Uterus (tissue), 2 donors: ENCODE measurements around the gene ARID5A.

Experiments used
- CTCF ChIP-seq, 4 experiments: fragments of 200-600 bp in 2 of 4; fragments of 450-650 bp in 2 of 4; sonication (generic) in 2 of 4; IDR thresholded peaks; one replicate each; pipeline ENCODE4 v1.5.1; 2016 to 2019; ENCODE audit warnings: antibody characterized with exemption in 4 of 4, mild to moderate bottlenecking in 2 of 4, moderate library complexity in 1 of 4
- POLR2A ChIP-seq, 2 donors: fragments of 450-650 bp; IDR thresholded peaks; one replicate each; pipeline ENCODE4 v1.6.1; 2016; ENCODE audit warnings: antibody characterized with exemption in 2 of 2, mild to moderate bottlenecking in 1 of 2, moderate library complexity in 1 of 2

- TF ChIP-seq POLR2A (IDR thresholded peaks at IDR 0.05) (no peak), CTCF (IDR thresholded peaks at IDR 0.05) (no peak)
Observed at GRCh38 chr2:96587843-96588242, 51.3 kb downstream of the ARID5A start.
